ENCODE results near the gene BMP7.
"Not testable (repeated sequence)": the region's sequence is repeated elsewhere in the genome, so short reads cannot be mapped to it uniquely, and the experiment has no call there.

The BMP7 gene

GRCh38 chr20:57249772-57250171 is 16.7 kb downstream of the BMP7 start:
- no peak for DNase-seq (ENCODE audit: low read depth)

- DNase-seq (ENCODE audit: low read depth) = no peak
Measured at GRCh38 chr20:57249073-57249472, 17.4 kb downstream of the BMP7 start.

- no peak for DNase-seq (ENCODE audit: low read depth)
Measured at GRCh38 chr20:57248132-57248797, 18.2 kb downstream of the BMP7 start.

GRCh38 chr20:57247292-57247965 is 19.0 kb downstream of the BMP7 start:
- no peak for DNase-seq (ENCODE audit: low read depth)

GRCh38 chr20:57245997-57246396 is 20.4 kb downstream of the BMP7 start:
- DNase-seq (ENCODE audit: low read depth) = no peak

GRCh38 chr20:57244627-57245214 is 21.7 kb downstream of the BMP7 start:
- DNase-seq (ENCODE audit: low read depth) = no peak

- DNase-seq (ENCODE audit: low read depth) = no peak
Measured at GRCh38 chr20:57244221-57244585, 22.2 kb downstream of the BMP7 start.

GRCh38 chr20:57243480-57244220 is 22.8 kb downstream of the BMP7 start:
- no peak for DNase-seq (ENCODE audit: low read depth)

GRCh38 chr20:57242414-57242813 is 24.0 kb downstream of the BMP7 start:
- DNase-seq (ENCODE audit: low read depth) = no peak

GRCh38 chr20:57241363-57241991 is 25.0 kb downstream of the BMP7 start:
- DNase-seq (ENCODE audit: low read depth) = no peak

GRCh38 chr20:57240581-57241362 is 25.7 kb downstream of the BMP7 start:
- DNase-seq (ENCODE audit: low read depth) = no peak

GRCh38 chr20:57239725-57240124 is 26.7 kb downstream of the BMP7 start:
- DNase-seq (ENCODE audit: low read depth) = not testable (repeated sequence)

- not testable (repeated sequence) for DNase-seq (ENCODE audit: low read depth)
Measured at GRCh38 chr20:57239324-57239723, 27.1 kb downstream of the BMP7 start.

GRCh38 chr20:57238089-57238488 is 28.4 kb downstream of the BMP7 start:
- DNase-seq (ENCODE audit: low read depth) = no peak

- DNase-seq (ENCODE audit: low read depth) = no peak
Measured at GRCh38 chr20:57237585-57237953, 28.9 kb downstream of the BMP7 start.

- no peak for DNase-seq (ENCODE audit: low read depth)
Measured at GRCh38 chr20:57236813-57237584, 29.4 kb downstream of the BMP7 start.

- no peak for DNase-seq (ENCODE audit: low read depth)
Measured at GRCh38 chr20:57234556-57235251, 31.7 kb downstream of the BMP7 start.

- no peak for DNase-seq (ENCODE audit: low read depth)
Measured at GRCh38 chr20:57231951-57232428, 34.5 kb downstream of the BMP7 start.

GRCh38 chr20:57231161-57231560 is 35.3 kb downstream of the BMP7 start:
- DNase-seq (ENCODE audit: low read depth) = no peak

GRCh38 chr20:57230247-57230646 is 36.2 kb downstream of the BMP7 start:
- no peak for DNase-seq (ENCODE audit: low read depth)
